NCI-H1436 treated with DMSO at 0.1 percent for 48 hours (cell line): Measurements from ENCODE around the gene IFNGR2.
A peak's percentile ranks its signal among the peaks of the same experiment; 100 is the strongest.
"Not testable (repeated sequence)": the region's sequence is repeated elsewhere in the genome, so short reads cannot be mapped to it uniquely, and the experiment has no call there.

ENCODE experiments used
- DNase-seq: peaks from one replicate; lab custom pipeline; 2025; lab: John Stamatoyannopoulos, UW

Gene IFNGR2

GRCh38 chr21:33437140-33437539 lies 33.9 kb downstream of the IFNGR2 start:
- DNase-seq = no peak

- DNase-seq = peak; percentile 44
Measured at GRCh38 chr21:33441489-33442477, 38.6 kb downstream of the IFNGR2 start.

- no peak for DNase-seq
Measured at GRCh38 chr21:33443194-33443593, 40.0 kb downstream of the IFNGR2 start.

GRCh38 chr21:33444499-33444898 lies 41.3 kb downstream of the IFNGR2 start:
- no peak for DNase-seq

GRCh38 chr21:33446620-33447019 lies 43.4 kb downstream of the IFNGR2 start:
- not testable (repeated sequence) for DNase-seq

- no peak for DNase-seq
Measured at GRCh38 chr21:33449616-33450015, 46.4 kb downstream of the IFNGR2 start.

GRCh38 chr21:33451634-33452071 lies 48.4 kb downstream of the IFNGR2 start:
- no peak for DNase-seq

GRCh38 chr21:33452362-33452761 lies 49.1 kb downstream of the IFNGR2 start:
- no peak for DNase-seq

- DNase-seq = no peak
Measured at GRCh38 chr21:33455686-33456446, 52.7 kb downstream of the IFNGR2 start.

GRCh38 chr21:33458861-33459260 lies 55.6 kb downstream of the IFNGR2 start:
- DNase-seq = no peak

GRCh38 chr21:33461538-33462250 lies 58.5 kb downstream of the IFNGR2 start:
- DNase-seq = no peak

GRCh38 chr21:33469183-33469582 lies 66.0 kb downstream of the IFNGR2 start:
- not testable (repeated sequence) for DNase-seq

- no peak for DNase-seq
Measured at GRCh38 chr21:33470701-33471100, 67.5 kb downstream of the IFNGR2 start.

- no peak for DNase-seq
Measured at GRCh38 chr21:33473344-33473743, 70.1 kb downstream of the IFNGR2 start.

GRCh38 chr21:33477066-33477465 lies 73.9 kb downstream of the IFNGR2 start:
- DNase-seq = no peak

- no peak for DNase-seq
Measured at GRCh38 chr21:33478182-33478581, 75.0 kb downstream of the IFNGR2 start.

- DNase-seq = no peak
Measured at GRCh38 chr21:33478935-33479678, 75.9 kb downstream of the IFNGR2 start.

- peak; percentile 54 for DNase-seq
Measured at GRCh38 chr21:33479679-33480480, 76.7 kb downstream of the IFNGR2 start, which contains the start of gene TMEM50B. Gene TMEM50B, minus strand, starts transcription at chr21:33479974. Its CDS starts 11,089 bp downstream, at chr21:33468885.

- no peak for DNase-seq
Measured at GRCh38 chr21:33480481-33481103, 77.4 kb downstream of the IFNGR2 start.
